BLaER1 (cell line): ENCODE data around the gene BCL11B.
A peak's percentile ranks its signal among the peaks of the same experiment; 100 is the strongest.

Source experiments
- H3K27ac ChIP-seq: shearing (Covaris generic); formaldehyde crosslinking; 2 replicates; pipeline ENCODE4 v1.8.1; 2022
- H3K27me3 ChIP-seq: shearing (Covaris generic); formaldehyde crosslinking; 2 replicates; pipeline ENCODE4 v1.8.1; 2022
- H3K36me3 ChIP-seq: shearing (Covaris generic); formaldehyde crosslinking; 2 replicates; pipeline ENCODE4 v1.8.1; 2022
- H3K4me1 ChIP-seq: shearing (Covaris generic); formaldehyde crosslinking; 2 replicates; pipeline ENCODE4 v1.8.1; 2022
- H3K4me2 ChIP-seq: shearing (Covaris generic); formaldehyde crosslinking; 2 replicates; pipeline ENCODE4 v1.8.1; 2022
- H3K4me3 ChIP-seq: shearing (Covaris generic); formaldehyde crosslinking; 2 replicates; pipeline ENCODE4 v1.8.1; 2022
- H3K9ac ChIP-seq: shearing (Covaris generic); formaldehyde crosslinking; 2 replicates; pipeline ENCODE4 v1.8.1; 2022
- H3K9me3 ChIP-seq: shearing (Covaris generic); formaldehyde crosslinking; 2 replicates; pipeline ENCODE4 v1.8.1; 2022
- H4K20me1 ChIP-seq: shearing (Covaris generic); formaldehyde crosslinking; 2 replicates; pipeline ENCODE4 v1.8.1; 2022
- Cebpa-rat ChIP-seq: shearing (Covaris generic); IDR thresholded peaks from 2 replicates; pipeline ENCODE4 v1.8.1; 2022

The BCL11B gene

DNA sequence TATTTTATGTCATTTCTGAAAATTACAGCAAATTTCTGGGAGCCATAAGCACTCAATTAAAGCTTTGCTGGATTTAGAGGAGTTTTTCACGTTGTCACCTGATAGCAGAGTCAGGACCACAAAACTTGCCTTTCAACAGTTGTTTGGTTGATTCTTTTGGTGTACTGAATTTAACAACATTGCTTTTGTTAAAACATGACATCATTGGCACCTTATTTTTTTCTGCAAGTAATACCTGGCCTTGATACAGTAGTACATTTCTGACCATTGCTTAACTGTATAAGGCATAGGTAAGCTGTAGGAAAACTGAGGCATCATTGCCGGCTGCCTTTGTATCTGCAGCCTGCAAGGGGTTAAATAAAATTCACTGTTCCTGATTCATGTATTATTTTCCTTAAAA is 4.5 kb upstream of the BCL11B start:
- TF ChIP-seq Cebpa-rat: no peak
- Histone ChIP-seq H3K4me3 (no peak overlapping the region), H3K9ac (no peak overlapping the region), H3K27ac (no peak overlapping the region), H4K20me1 (peaks cover 10% of the 10 kb centered on the region; the same call in 1 of the 2 replicates), H3K27me3 (peaks cover 78% of the 10 kb centered on the region), H3K4me1 (peaks cover 26% of the 10 kb centered on the region), H3K9me3 (no peaks in the 10 kb centered on the region), H3K4me2 (no peak overlapping the region), H3K36me3 (no peaks in the 10 kb centered on the region)

- Histone ChIP-seq H3K9ac (no peak overlapping the region), H3K4me3 (no peak overlapping the region), H3K4me2 (peak overlapping the region; percentile 84; the same call in 1 of the 2 replicates), H3K27ac (no peak overlapping the region), H3K4me1 (peaks cover 34% of the 10 kb centered on the region), H4K20me1 (peaks cover 17% of the 10 kb centered on the region), H3K9me3 (no peaks in the 10 kb centered on the region), H3K27me3 (peaks cover 91% of the 10 kb centered on the region), H3K36me3 (no peaks in the 10 kb centered on the region)
- TF ChIP-seq Cebpa-rat: no peak
These were observed 3.2 kb upstream of the BCL11B start for GRCh38 chr14:99275222-99275584.

- Histone ChIP-seq H4K20me1 (peaks cover 23% of the 10 kb centered on the region), H3K4me1 (peaks cover 34% of the 10 kb centered on the region), H3K27ac (peak overlapping the region; percentile 86), H3K4me2 (peak overlapping the region; percentile 84), H3K9ac (peak overlapping the region; percentile 78), H3K27me3 (peaks cover 97% of the 10 kb centered on the region), H3K4me3 (peak overlapping the region; percentile 81), H3K36me3 (no peaks in the 10 kb centered on the region), H3K9me3 (no peaks in the 10 kb centered on the region)
- TF ChIP-seq Cebpa-rat: no peak
These were observed 2.6 kb upstream of the BCL11B start for GRCh38 chr14:99274346-99275221.

DNA sequence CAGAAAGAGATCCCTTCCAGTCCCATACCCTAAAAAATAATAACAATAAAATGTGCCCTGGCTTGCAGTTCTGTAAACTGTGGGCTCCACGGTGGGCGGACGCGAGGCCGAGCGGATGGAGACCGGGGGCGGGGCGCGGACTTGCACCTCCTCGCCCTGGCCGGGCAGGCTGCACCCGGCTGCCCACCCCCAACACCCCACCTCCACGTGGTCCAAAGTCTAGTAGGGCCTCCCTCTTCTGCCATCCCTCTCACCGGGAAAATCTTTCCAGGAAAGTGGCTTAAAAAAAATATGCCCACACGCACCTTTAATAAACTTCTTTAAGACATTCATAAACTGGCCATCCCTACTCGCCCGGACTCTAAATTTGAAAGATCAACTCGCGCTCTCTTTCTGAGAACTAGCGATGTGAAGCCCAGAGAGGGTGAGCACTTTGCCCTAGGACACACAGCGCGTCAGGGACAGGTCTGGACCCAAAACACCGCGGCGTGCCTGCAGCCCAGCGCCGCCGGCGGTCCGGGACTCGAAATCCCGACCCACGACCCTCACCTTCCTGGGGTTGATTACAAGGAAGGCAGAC is 1.9 kb upstream of the BCL11B start:
- TF ChIP-seq Cebpa-rat: no peak
- H3K27ac ChIP-seq: peak overlapping the region; percentile 86
- H4K20me1 ChIP-seq: peaks cover 30% of the 10 kb centered on the region
- no peaks in the 10 kb centered on the region for H3K9me3 ChIP-seq
- H3K36me3 ChIP-seq: no peaks in the 10 kb centered on the region
- peak overlapping the region; percentile 84 for H3K4me2 ChIP-seq
- peaks cover 34% of the 10 kb centered on the region for H3K4me1 ChIP-seq
- peak overlapping the region; percentile 78 for H3K9ac ChIP-seq
- H3K4me3 ChIP-seq: peak overlapping the region; percentile 81
- peaks cover 100% of the 10 kb centered on the region for H3K27me3 ChIP-seq

DNA sequence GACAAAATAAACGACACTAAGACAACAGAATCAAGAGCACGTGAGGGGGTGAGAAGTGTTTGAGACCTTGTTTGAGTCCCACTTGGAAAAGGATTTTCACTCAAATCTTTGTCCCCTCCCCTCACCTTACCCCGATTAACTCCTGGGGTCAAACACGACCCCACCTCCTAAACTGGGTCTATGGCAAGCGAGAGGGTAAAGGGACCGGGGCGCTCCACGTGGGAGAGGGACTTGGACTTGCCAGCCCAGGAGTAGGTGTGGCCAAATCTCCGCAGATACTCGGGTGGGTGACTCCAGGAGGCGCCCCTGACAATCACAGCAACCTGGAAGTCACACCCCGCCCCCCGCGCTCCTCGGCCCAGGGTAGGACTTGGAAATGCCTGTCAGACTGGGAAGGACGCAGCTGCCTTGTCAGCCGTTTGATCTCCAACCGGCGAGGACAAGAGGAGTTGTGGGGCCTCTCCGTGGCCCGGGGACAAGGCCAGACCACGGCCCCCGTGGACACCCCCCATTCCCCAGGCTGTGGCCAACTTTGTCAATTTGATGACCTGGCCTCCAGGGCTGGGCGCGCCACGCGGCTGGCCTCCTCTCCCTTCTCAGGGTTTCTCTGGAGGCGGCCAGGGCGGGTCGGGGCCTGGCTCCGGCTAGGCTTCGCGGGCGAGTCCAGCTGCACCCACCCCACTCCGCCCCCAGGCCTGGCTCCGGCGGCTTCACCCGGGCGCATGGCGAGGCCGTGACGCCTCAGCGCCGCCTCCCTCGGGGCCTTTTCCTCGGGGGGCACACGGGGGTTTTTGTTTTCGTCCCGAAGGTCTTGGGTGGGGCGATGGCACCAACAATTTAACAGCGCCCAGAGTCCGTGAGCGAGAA is 1.1 kb upstream of the BCL11B start:
- Histone ChIP-seq H4K20me1 (peaks cover 37% of the 10 kb centered on the region), H3K9me3 (no peaks in the 10 kb centered on the region), H3K27me3 (peaks cover 100% of the 10 kb centered on the region), H3K9ac (peak overlapping the region; percentile 78), H3K4me1 (peaks cover 34% of the 10 kb centered on the region), H3K36me3 (no peaks in the 10 kb centered on the region), H3K4me3 (peak overlapping the region; percentile 81), H3K27ac (peak overlapping the region; percentile 86), H3K4me2 (peak overlapping the region; percentile 84)
- TF ChIP-seq Cebpa-rat: no peak

GRCh38 chr14:99272632-99272898 is 568 bp upstream of the BCL11B start:
- H3K9me3 ChIP-seq: no peaks in the 10 kb centered on the region
- H3K4me2 ChIP-seq: peak overlapping the region; percentile 84
- H4K20me1 ChIP-seq: peaks cover 43% of the 10 kb centered on the region
- peak overlapping the region; percentile 81 for H3K4me3 ChIP-seq
- peak overlapping the region; percentile 86 for H3K27ac ChIP-seq
- peaks cover 100% of the 10 kb centered on the region for H3K27me3 ChIP-seq
- H3K36me3 ChIP-seq: no peaks in the 10 kb centered on the region
- TF ChIP-seq Cebpa-rat: no peak
- peaks cover 38% of the 10 kb centered on the region for H3K4me1 ChIP-seq
- H3K9ac ChIP-seq: peak overlapping the region; percentile 78

DNA sequence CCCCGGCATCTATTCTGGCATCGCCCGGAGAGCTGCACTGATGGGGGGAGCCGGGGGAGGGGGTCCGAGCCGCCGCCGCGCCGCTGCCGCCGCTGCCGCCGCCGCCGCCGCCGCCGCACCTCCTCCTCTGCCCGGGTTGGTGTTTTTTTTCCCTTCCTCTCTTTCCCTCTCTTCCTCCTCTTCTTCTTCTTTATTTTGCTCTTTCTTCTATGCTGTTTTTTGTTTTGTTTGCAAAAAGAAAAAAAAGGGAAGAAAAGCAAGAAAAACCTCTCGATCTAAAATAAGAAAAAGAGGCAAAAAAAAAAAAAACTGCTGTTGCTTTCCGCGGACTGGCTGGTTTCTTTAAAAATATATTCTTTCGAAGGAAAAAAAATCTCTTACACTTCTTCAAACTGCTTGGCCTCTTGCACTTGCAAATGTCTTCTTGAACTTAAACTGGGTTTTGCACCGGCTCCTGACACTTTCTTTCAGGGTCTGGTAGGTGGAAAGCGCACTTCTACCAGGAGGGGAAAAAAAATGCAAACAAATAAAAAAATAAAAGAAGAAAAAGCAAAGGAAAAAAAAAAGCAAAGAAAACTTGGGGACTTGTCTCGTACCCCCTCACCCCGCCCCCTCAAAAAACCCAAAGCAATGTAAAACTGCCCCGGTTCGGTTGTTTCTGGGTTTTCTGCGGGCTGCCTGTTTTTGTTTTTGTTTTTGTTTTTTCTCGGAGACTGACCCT is 616 bp downstream of the BCL11B start:
- peak overlapping the region; percentile 81 for H3K27ac ChIP-seq
- H4K20me1 ChIP-seq: peaks cover 54% of the 10 kb centered on the region
- peak overlapping the region; percentile 82 for H3K9ac ChIP-seq
- H3K9me3 ChIP-seq: no peaks in the 10 kb centered on the region
- TF ChIP-seq Cebpa-rat: no peak
- H3K4me3 ChIP-seq: peak overlapping the region; percentile 81
- H3K4me1 ChIP-seq: peaks cover 47% of the 10 kb centered on the region
- H3K27me3 ChIP-seq: peaks cover 99% of the 10 kb centered on the region
- no peaks in the 10 kb centered on the region for H3K36me3 ChIP-seq
- peak overlapping the region; percentile 84 for H3K4me2 ChIP-seq

GRCh38 chr14:99270458-99271220 is 1.4 kb downstream of the BCL11B start:
- Histone ChIP-seq H3K27me3 (peaks cover 99% of the 10 kb centered on the region), H4K20me1 (peaks cover 61% of the 10 kb centered on the region), H3K4me1 (peaks cover 55% of the 10 kb centered on the region), H3K9me3 (no peaks in the 10 kb centered on the region), H3K4me2 (peak overlapping the region; percentile 84), H3K4me3 (peak overlapping the region; percentile 81), H3K9ac (peak overlapping the region; percentile 82), H3K36me3 (no peaks in the 10 kb centered on the region), H3K27ac (peak overlapping the region; percentile 81)
- TF ChIP-seq Cebpa-rat: no peak
